GM18951 (cell line): ENCODE data around the gene KCNH5.

Source experiments
- POLR2A ChIP-seq: IDR thresholded peaks from 4 replicates; pipeline ENCODE4 v1.6.1; 2011; ENCODE audit warnings: mild to moderate bottlenecking; ENCODE audit not compliant: insufficient read length, insufficient read depth; ENCODE audit errors: extremely low read depth
- in situ Hi-C: fragments of 300-500 bp; cut with MboI; formaldehyde crosslinking; loops from one replicate; pipeline ENCODE4 v1.12.0; 2022; ENCODE audit warnings: low sequenced_read_pairs, mixed read lengths, inconsistent platforms; ENCODE audit not compliant: unreplicated experiment

KCNH5 gene

DNA sequence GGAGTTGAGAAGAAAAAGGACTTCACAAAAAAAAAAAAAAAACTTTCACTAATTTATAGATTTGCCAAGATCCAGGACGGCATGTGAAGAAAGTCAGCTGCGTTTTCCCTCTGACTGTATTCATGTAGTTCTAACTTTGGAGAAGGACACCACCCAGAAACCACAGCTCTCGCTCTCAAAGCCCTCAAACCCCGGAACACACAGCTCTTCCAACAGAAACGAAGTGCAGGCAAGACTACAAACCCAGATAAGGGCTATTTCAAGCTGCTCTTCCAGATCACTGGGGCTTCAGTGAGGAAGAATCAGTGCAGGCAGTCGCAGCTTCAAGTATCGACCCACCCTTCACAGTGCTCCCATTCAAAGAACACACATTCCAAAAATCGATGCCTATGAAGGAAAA, 13.2 kb downstream of the KCNH5 start:
- TF ChIP-seq POLR2A, result no peak
- in situ Hi-C loops, result no loop called here

GRCh38 chr14:63030113-63030512, 15.1 kb downstream of the KCNH5 start:
- no peak for TF ChIP-seq POLR2A
- in situ Hi-C loops, result no loop called here

DNA sequence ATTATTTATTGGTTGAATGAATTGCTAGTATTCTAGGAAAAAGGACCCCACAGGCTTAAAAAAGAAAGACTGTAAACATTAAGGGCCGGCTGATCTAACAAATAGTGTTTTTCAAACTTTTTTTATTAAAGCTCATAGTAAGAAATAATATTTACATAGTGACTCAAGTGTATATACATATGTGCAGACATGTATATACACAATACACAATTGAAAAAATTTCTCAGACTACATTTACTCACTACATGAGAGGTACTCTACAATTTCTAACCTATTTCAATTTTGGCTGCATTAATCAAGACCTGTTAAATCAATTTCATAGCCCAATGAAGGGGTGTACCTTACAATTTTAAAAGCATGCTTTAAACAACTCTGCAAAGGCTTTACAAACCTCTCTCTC, 17.5 kb downstream of the KCNH5 start:
- in situ Hi-C loops, result no loop called here
- no peak for TF ChIP-seq POLR2A

- in situ Hi-C loops, result no loop called here
Measured at GRCh38 chr14:63026491-63026890, 18.8 kb downstream of the KCNH5 start.

GRCh38 chr14:63014621-63015020, 30.6 kb downstream of the KCNH5 start:
- TF ChIP-seq POLR2A, result no peak
- in situ Hi-C loops, result no loop called here

More at GRCh38 chr14:63026491-63026890, 18.8 kb downstream of the KCNH5 start:
- no peak for TF ChIP-seq POLR2A

- in situ Hi-C loops, result no loop called here
- TF ChIP-seq POLR2A, result no peak
Measured at GRCh38 chr14:63012171-63012570, 33.1 kb downstream of the KCNH5 start.

- TF ChIP-seq POLR2A, result no peak
- in situ Hi-C loops, result no loop called here
Measured at GRCh38 chr14:63011623-63012022, 33.6 kb downstream of the KCNH5 start.

GRCh38 chr14:63009495-63009894, 35.8 kb downstream of the KCNH5 start:
- TF ChIP-seq POLR2A, result no peak
- in situ Hi-C loops, result no loop called here

- in situ Hi-C loops, result no loop called here
Measured at GRCh38 chr14:63006531-63006930, 38.7 kb downstream of the KCNH5 start.

DNA sequence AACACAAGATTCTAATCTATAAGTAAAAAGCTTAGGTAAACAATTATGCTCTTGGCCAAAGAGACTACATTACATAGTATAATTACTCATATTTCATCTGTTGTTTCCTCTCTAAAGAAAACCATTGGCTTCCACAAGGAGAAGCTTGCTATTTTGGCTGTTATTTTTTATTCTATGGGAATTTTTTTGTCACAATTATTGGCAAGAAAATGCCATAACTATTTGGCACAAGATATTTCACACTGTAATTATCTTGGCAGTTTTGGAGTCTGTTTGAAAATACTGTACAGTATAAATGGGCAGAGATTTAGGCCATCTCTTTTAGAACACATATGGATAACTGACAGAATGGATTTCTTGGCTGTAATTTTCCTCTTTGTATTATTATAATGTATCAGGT, 51.2 kb downstream of the KCNH5 start:
- in situ Hi-C loops, result no loop called here
- TF ChIP-seq POLR2A, result no peak

More at GRCh38 chr14:63006531-63006930, 38.7 kb downstream of the KCNH5 start:
- TF ChIP-seq POLR2A, result no peak

- no peak for TF ChIP-seq POLR2A
- in situ Hi-C loops, result no loop called here
Measured at GRCh38 chr14:62988967-62989366, 56.3 kb downstream of the KCNH5 start.

GRCh38 chr14:62983821-62984220, 61.4 kb downstream of the KCNH5 start:
- in situ Hi-C loops, result no loop called here
- no peak for TF ChIP-seq POLR2A

GRCh38 chr14:62980693-62981092, 64.6 kb downstream of the KCNH5 start:
- TF ChIP-seq POLR2A, result no peak
- in situ Hi-C loops, result no loop called here

- in situ Hi-C loops, result no loop called here
- TF ChIP-seq POLR2A, result no peak
Measured at GRCh38 chr14:62957562-62957961, 87.7 kb downstream of the KCNH5 start.

- in situ Hi-C loops, result no loop called here
- no peak for TF ChIP-seq POLR2A
Measured at GRCh38 chr14:62956413-62956812, 88.8 kb downstream of the KCNH5 start.
